Ovary (tissue), 3 donors: ENCODE measurements around the gene PHACTR3.

Source experiments
- POLR2A ChIP-seq: fragments of 450-650 bp; IDR thresholded peaks from one replicate; pipeline ENCODE4 v1.6.1; 2017; ENCODE audit warnings: antibody characterized with exemption, mild to moderate bottlenecking, moderate library complexity
- TF ChIP-seq, protein P1 (sequence below), 3 donors: fragments of 450-650 bp in 2 of 3; fragments of 200-600 bp in 1 of 3; IDR thresholded peaks; one replicate each; pipeline versions ENCODE4 v1.5.1 to v1.8.0; 2016 to 2022; ENCODE audit warnings: antibody characterized with exemption in 3 of 3, mild to moderate bottlenecking in 1 of 3
- donor health status: DM: no; HTN: no; CAD: no.

DNA sequence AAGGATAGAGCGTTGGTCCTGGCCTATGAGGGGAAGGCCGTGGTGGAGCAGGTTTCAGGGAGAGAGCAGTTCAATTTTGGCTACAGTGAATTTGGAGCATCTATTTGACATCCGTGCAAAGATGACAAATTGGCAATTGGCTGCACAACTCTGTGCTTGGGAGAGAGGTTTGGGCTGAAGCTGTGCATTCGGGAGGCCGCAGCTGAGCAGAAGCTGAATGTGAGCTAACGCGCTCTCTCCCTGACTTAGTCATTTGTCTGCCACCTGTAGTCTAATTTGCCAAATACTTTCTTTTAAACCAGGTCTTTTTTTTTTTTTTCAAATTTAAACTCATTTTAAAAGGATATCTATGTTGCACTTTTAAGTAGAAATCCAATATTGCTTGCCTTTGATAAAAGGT lies 78.8 kb downstream of the PHACTR3 start:
- TF ChIP-seq, protein P1, sequence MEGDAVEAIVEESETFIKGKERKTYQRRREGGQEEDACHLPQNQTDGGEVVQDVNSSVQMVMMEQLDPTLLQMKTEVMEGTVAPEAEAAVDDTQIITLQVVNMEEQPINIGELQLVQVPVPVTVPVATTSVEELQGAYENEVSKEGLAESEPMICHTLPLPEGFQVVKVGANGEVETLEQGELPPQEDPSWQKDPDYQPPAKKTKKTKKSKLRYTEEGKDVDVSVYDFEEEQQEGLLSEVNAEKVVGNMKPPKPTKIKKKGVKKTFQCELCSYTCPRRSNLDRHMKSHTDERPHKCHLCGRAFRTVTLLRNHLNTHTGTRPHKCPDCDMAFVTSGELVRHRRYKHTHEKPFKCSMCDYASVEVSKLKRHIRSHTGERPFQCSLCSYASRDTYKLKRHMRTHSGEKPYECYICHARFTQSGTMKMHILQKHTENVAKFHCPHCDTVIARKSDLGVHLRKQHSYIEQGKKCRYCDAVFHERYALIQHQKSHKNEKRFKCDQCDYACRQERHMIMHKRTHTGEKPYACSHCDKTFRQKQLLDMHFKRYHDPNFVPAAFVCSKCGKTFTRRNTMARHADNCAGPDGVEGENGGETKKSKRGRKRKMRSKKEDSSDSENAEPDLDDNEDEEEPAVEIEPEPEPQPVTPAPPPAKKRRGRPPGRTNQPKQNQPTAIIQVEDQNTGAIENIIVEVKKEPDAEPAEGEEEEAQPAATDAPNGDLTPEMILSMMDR (IDR thresholded peaks at IDR 0.05): no peak
- TF ChIP-seq POLR2A: no peak
